Activated CD8-positive, alpha-beta memory T cell treated with anti-CD3 and anti-CD28 coated beads, Interleukin-2, amount 50 U/mL, for 1 hour (primary cell): ENCODE measurements around the gene MAP4K2.
"Not testable (repeated sequence)": the region's sequence is repeated elsewhere in the genome, so short reads cannot be mapped to it uniquely, and the experiment has no call there.

Experiments used
- DNase-seq: peaks from one replicate; pipeline ENCODE4 v3.0.0-alpha.2; 2020; ENCODE audit errors: extremely low read depth

Gene MAP4K2

DNA sequence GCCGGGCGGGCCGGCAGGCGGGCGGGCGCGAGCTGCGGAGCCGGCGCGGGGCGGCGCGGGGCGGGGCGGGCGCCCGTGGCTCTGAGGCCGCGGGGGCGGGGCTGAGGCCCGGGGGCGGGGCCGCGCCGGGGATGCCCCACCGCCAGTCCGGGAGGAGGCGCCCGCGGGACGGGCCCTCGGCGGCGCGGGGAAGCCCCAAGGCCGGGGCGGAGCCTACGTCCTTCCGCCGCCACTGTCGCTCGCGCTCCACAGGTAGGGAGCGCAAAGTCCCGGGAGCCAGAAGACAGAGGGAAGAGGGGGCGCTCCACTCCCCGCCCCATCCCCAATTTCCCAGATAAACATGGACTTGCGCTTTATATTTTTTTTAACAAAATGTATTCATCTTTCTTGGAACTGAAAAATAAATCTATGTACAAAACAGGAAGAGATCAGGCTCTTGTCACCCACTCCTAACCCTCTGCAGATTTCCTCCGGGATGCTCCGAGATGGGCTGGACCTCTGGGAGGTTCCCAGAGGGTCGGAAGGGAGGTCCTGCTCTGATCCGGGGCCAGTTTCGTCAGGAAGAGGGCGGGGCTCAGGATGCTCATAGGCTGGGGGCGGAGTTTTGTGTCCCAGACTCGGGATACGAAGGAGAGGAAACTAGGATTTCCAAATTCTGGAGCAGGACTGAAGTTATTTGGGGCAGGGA is at the start of gene MAP4K2:
Gene MAP4K2, minus strand, starts transcription at position 57 of the 688 bp plus-strand sequence. CDS start 65 bp downstream, outside the sequence.
- no peak for DNase-seq

- DNase-seq = no peak
Observed at GRCh38 chr11:64851831-64852351, 48.9 kb upstream of the MAP4K2 start.

DNA sequence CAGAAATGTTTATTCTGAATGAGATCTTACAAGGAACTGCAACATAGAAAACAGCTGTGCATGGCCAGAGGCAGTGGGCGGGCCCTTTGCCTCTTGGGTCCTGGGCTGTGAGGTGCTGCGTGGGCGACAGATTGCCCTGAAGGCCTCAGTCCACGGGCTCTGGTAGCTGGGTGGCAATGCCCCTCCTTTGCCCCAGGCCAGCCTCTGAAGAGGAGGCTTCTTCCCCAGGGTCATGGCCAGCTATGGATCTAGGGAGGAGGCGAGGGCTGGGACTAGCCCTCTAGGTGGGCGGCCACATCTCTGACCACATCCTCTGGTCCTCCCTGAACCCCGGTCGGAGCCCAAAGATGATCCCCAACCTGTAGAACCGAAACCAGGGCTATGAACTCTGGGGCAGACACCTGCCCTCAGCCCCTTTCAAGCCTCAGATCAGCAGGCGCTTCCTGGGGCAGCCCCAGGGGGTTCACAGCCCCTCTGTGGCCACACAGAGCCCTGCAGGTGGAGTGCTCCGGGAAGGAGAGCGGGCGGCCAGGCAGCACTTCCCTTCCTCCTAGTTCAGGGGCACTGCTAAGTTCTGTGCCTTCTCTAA is 48.1 kb upstream of the MAP4K2 start:
- no peak for DNase-seq

- no peak for DNase-seq
Observed at GRCh38 chr11:64849598-64850356, 46.8 kb upstream of the MAP4K2 start.

GRCh38 chr11:64848826-64849597 is 46.0 kb upstream of the MAP4K2 start:
- DNase-seq = no peak

DNA sequence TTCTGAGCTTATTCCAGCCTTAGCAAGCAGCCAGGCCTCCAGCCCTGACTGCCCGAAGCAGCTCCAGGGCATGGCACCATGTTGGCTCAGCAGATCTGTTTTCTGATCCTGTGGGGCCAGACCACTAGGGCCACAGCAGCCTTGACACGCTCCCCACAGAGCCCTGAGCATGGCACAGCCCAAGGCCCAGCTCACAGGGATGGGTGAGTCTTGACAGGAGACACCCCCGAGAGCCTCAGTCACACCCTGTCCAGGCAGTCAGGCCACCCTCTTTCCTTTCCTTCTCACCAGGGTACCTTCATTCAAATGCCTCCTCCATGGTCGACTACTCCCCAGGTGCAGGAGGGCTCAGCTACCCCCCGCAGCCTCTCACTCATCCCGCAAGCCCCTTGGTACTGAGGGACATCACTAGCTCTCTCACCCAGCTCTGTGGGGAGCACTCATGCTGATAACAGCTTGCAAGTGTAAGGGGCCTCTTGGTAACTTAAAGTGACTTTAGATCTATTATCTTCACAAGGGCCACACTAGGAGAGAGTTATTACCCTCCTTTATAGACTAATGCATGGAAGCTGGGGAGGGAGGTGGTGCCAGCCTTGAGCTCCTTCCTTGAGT is 45.3 kb upstream of the MAP4K2 start:
- DNase-seq = no peak

GRCh38 chr11:64846998-64847666 is 44.1 kb upstream of the MAP4K2 start:
- DNase-seq = peak; percentile 88

GRCh38 chr11:64845776-64846129 is 42.7 kb upstream of the MAP4K2 start:
- DNase-seq = not testable (repeated sequence)

DNA sequence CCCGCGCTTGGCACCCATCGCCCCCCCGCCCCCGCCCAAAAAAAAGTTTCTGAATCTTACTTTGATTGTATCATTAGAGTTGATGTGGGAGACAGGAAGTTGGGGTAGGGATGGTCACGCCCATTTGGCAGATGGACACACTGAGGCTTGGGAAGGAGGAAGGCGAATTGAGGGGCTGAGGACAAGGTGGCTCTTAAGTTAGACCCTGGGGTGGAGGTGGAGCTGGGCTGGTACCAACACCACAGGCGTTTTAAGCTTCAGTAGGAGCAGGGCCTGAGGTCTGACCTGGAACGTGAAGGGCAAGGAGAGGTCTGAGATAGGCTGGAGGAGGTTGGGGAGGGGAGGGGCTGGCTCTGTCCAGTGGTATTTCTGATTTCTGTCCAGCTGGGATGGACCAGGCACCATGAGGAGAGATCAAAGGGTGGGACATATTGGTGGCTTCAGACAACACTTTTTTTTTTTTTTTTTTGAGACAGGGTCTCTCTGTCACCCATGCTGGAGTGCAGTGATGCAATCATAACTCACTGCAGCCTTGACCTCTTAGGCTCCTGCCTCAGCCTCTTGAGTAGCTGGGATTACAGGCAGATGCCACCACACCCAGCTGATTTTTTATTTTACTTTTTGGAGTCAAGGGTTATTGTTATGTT is 42.2 kb upstream of the MAP4K2 start:
- no peak for DNase-seq

- no peak for DNase-seq
Observed at GRCh38 chr11:64844330-64845128, 41.5 kb upstream of the MAP4K2 start, which contains the start of gene CDC42BPG. TSS of gene CDC42BPG (minus strand) at chr11:64844653. CDS start at chr11:64844569, 84 bp downstream.

- DNase-seq = no peak
Observed at GRCh38 chr11:64843686-64844329, 40.8 kb upstream of the MAP4K2 start.

GRCh38 chr11:64842851-64843685 is 40.1 kb upstream of the MAP4K2 start:
- DNase-seq = no peak

DNA sequence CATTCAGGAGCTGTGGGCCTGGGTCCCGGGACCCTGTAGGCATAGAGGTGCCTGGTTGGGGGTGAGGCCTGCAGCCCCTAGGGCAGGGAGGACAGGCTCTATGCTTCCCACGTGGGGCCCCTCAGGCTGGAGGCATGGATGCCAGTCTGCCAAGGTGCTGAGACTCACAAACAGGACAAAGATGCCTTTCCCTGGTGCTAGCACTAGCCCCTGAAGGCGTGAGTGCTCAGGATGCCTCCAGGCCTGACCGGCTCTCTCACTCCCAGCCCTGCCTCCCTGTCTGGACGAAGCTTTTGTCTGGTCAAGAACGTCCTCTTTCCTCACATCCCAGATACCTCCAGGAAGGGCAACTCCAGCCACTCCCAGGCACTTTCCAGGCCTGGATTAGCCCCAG is 39.3 kb upstream of the MAP4K2 start:
- DNase-seq = no peak

GRCh38 chr11:64841592-64842365 is 38.8 kb upstream of the MAP4K2 start:
- DNase-seq = no peak

GRCh38 chr11:64839887-64840782 is 37.1 kb upstream of the MAP4K2 start:
- DNase-seq = no peak

DNA sequence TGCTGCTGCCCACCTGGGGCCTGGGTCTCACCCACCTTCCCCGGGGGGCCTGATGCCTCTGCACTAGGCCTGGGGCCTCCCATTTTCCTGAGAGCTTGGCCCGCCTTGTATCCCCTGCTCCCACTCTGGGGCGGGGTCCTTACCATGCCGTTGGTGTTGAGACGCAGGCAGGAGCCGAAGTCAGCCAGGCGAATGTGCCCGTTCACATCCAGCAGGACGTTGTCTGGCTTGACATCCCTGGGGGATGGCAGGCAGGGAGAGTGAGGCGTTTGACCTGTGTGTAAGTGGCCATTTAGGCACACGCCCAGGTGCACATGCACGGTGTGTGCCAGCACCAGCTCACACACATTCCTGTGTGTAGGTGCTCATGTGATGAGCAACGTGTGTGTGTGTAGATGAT is 36.3 kb upstream of the MAP4K2 start:
- no peak for DNase-seq
